Astrocyte (in vitro differentiated cells and primary cell): Measurements from ENCODE around the gene CLEC1A. TPM values are rescaled to one million over a fixed set of nuclear protein-coding genes. Genes with fewer than 3 reads are reported as not detected.

ENCODE experiments used
- DNase-seq: peaks from one replicate; pipeline ENCODE4 v3.0.0-alpha.2; 2010; ENCODE audit warnings: low read depth
- FAIRE-seq: peaks from 2 replicates; lab custom pipeline; 2011; peaks lifted over from hg19 to GRCh38; lab: Jason Lieb, UNC
- H2AFZ ChIP-seq: 2 replicates; pipeline ENCODE4 v1.6.0; 2012; ENCODE audit warnings: low read depth, low read length, inconsistent platforms
- H3K27ac ChIP-seq: 2 replicates; pipeline ENCODE4 v1.5.1; 2011; ENCODE audit warnings: low read depth, low read length, inconsistent platforms
- H3K27me3 ChIP-seq: 2 replicates; pipeline ENCODE4 v1.6.0; 2011; ENCODE audit warnings: low read length, inconsistent platforms; ENCODE audit not compliant: insufficient read depth
- H3K36me3 ChIP-seq: 2 replicates; pipeline ENCODE4 v1.5.1; 2011; ENCODE audit warnings: low read length, inconsistent platforms; ENCODE audit not compliant: insufficient read depth
- H3K4me1 ChIP-seq: 2 replicates; pipeline ENCODE4 v1.5.1; 2011; ENCODE audit warnings: low read length, inconsistent platforms; ENCODE audit not compliant: insufficient read depth
- H3K4me2 ChIP-seq: 2 replicates; pipeline ENCODE4 v1.6.0; 2012; ENCODE audit warnings: low read length, inconsistent platforms
- H3K4me3 ChIP-seq: 2 replicates; pipeline ENCODE4 v1.5.1; 2011; ENCODE audit warnings: low read depth, mild to moderate bottlenecking, low read length, inconsistent platforms; ENCODE audit not compliant: insufficient read depth
- H3K79me2 ChIP-seq: 2 replicates; pipeline ENCODE4 v1.6.0; 2012; ENCODE audit warnings: mild to moderate bottlenecking, low read length, inconsistent platforms; ENCODE audit not compliant: insufficient read depth
- H3K9ac ChIP-seq: 2 replicates; pipeline ENCODE4 v1.6.0; 2012; ENCODE audit warnings: mild to moderate bottlenecking, low read length, inconsistent platforms
- H3K9me3 ChIP-seq: 2 replicates; pipeline ENCODE4 v1.5.1; 2012; ENCODE audit warnings: low read depth, mild to moderate bottlenecking, low read length, inconsistent platforms; ENCODE audit not compliant: insufficient read depth
- H4K20me1 ChIP-seq: 2 replicates; pipeline ENCODE4 v1.6.0; 2012; ENCODE audit warnings: low read length, inconsistent platforms; ENCODE audit not compliant: insufficient read depth
- H3K27ac Mint-ChIP-seq: one replicate; pipeline ENCODE4 v1.8.0; 2021; ENCODE audit warnings: mild to moderate bottlenecking, mixed read lengths; ENCODE audit not compliant: unreplicated experiment
- H3K27me3 Mint-ChIP-seq: one replicate; pipeline ENCODE4 v1.8.0; 2021; ENCODE audit warnings: low read depth, mixed read lengths; ENCODE audit not compliant: unreplicated experiment
- H3K36me3 Mint-ChIP-seq: one replicate; pipeline ENCODE4 v1.8.0; 2021; ENCODE audit warnings: low read depth, mixed read lengths; ENCODE audit not compliant: unreplicated experiment
- H3K4me1 Mint-ChIP-seq: one replicate; pipeline ENCODE4 v1.8.0; 2021; ENCODE audit warnings: low read depth, mixed read lengths; ENCODE audit not compliant: unreplicated experiment
- H3K4me3 Mint-ChIP-seq: one replicate; pipeline ENCODE4 v1.8.0; 2021; ENCODE audit warnings: mild to moderate bottlenecking, moderate library complexity, mixed read lengths; ENCODE audit not compliant: unreplicated experiment
- H3K9me3 Mint-ChIP-seq: one replicate; pipeline ENCODE4 v1.8.0; 2021; ENCODE audit warnings: mild to moderate bottlenecking, mixed read lengths; ENCODE audit not compliant: unreplicated experiment
- EZH2 ChIP-seq: IDR thresholded peaks from 2 replicates; pipeline ENCODE4 v1.6.1; 2012; ENCODE audit warnings: mild to moderate bottlenecking, low read length, inconsistent platforms; ENCODE audit not compliant: insufficient read depth
- total RNA-seq: library from RNA; stranded (reverse); gene quantifications from 2 replicates; pipeline ENCODE4 v1.2.1, GENCODE V29; 2021
- TF ChIP-seq, protein P1 (sequence below): IDR thresholded peaks from 2 replicates; pipeline ENCODE4 v1.5.1; 2011; ENCODE audit warnings: low read depth, mild to moderate bottlenecking, inconsistent platforms, low read length, moderate library complexity; ENCODE audit not compliant: insufficient read depth

Gene CLEC1A
- total RNA-seq, 1 donor from 2014 or later: not detected

DNA sequence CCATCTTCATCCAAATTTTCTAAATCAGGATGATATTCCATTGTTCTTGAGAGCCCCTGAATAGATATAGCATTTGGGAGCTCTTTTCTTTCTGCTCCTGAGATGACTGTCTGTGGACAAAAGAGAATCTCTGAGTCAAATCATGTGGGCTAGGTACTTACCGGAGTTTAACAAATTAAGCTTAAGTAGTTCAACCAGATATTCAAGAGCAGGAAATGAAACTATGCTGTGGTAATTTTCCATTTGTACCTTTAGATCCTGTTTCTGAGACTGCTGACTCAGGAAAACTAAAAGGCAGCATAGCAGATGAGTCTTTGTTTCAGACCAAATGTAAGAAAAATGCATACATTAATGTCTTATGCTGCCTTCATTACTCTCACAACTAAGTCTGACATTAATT is 31.3 kb upstream of the CLEC1A start, which contains the start of gene CLEC7A:
TSS of gene CLEC7A (minus strand) at position 158 of the 400 bp plus-strand sequence. CDS start at position 41, 117 bp downstream.
- H3K4me1 Mint-ChIP-seq: peaks cover 8% of the 10 kb centered on the region
- Histone ChIP-seq H3K9me3 (no peaks in the 10 kb centered on the region), H3K4me3 (no peak within 1 kb of the TSS), H4K20me1 (no peaks in the 10 kb centered on the region), H3K4me1 (no peaks in the 10 kb centered on the region), H2AFZ (no peak within 1 kb of the TSS), H3K36me3 (no peaks in the 10 kb centered on the region), H3K27ac (no peak within 1 kb of the TSS), H3K4me2 (no peak within 1 kb of the TSS), H3K79me2 (no peaks in the 10 kb centered on the region), H3K9ac (no peak within 1 kb of the TSS), H3K27me3 (no peaks in the 10 kb centered on the region)
- FAIRE-seq (no peak), DNase-seq (no peak)
- no peaks in the 10 kb centered on the region for H3K9me3 Mint-ChIP-seq
- H3K4me3 Mint-ChIP-seq: no peak within 1 kb of the TSS
- H3K36me3 Mint-ChIP-seq: no peaks in the 10 kb centered on the region
- H3K27me3 Mint-ChIP-seq: peaks cover 2% of the 10 kb centered on the region
- H3K27ac Mint-ChIP-seq: no peak within 1 kb of the TSS
- TF ChIP-seq, protein P1, sequence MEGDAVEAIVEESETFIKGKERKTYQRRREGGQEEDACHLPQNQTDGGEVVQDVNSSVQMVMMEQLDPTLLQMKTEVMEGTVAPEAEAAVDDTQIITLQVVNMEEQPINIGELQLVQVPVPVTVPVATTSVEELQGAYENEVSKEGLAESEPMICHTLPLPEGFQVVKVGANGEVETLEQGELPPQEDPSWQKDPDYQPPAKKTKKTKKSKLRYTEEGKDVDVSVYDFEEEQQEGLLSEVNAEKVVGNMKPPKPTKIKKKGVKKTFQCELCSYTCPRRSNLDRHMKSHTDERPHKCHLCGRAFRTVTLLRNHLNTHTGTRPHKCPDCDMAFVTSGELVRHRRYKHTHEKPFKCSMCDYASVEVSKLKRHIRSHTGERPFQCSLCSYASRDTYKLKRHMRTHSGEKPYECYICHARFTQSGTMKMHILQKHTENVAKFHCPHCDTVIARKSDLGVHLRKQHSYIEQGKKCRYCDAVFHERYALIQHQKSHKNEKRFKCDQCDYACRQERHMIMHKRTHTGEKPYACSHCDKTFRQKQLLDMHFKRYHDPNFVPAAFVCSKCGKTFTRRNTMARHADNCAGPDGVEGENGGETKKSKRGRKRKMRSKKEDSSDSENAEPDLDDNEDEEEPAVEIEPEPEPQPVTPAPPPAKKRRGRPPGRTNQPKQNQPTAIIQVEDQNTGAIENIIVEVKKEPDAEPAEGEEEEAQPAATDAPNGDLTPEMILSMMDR: no peak
- no peak for TF ChIP-seq EZH2

DNA sequence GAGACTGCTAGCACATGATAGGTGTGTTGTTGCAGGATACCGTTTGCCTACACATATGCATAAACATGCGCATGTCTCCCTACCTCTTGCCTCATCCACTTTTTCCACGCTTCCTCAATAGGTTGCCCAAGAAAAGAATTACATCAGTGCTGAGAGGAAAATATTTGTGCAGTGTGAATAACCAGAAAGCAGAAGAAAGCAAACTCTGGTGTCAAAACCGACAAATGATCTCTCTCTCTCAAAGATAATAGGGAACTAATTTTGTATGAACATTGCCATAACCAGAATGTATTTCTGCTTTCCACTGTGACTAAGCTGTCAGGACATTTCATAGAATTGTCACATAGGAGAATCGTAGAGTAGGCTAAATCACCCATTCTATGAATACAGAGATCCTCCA is 29.9 kb upstream of the CLEC1A start:
- Mint-ChIP-seq H3K27ac (no peak overlapping the region), H3K4me1 (peaks cover 8% of the 10 kb centered on the region), H3K36me3 (no peaks in the 10 kb centered on the region), H3K27me3 (peaks cover 2% of the 10 kb centered on the region), H3K9me3 (no peaks in the 10 kb centered on the region), H3K4me3 (peak overlapping the region; percentile 10)
- no peaks in the 10 kb centered on the region for H3K9me3 ChIP-seq
- H3K79me2 ChIP-seq: no peaks in the 10 kb centered on the region
- H4K20me1 ChIP-seq: no peaks in the 10 kb centered on the region
- FAIRE-seq (no peak), DNase-seq (no peak)
- no peaks in the 10 kb centered on the region for H3K36me3 ChIP-seq
- no peak overlapping the region for H3K4me2 ChIP-seq
- TF ChIP-seq, protein P1: no peak
- no peak for TF ChIP-seq EZH2
- H3K4me3 ChIP-seq: no peak overlapping the region
- H3K27me3 ChIP-seq: no peaks in the 10 kb centered on the region
- H3K9ac ChIP-seq: no peak overlapping the region
- no peak overlapping the region for H2AFZ ChIP-seq
- H3K4me1 ChIP-seq: no peaks in the 10 kb centered on the region
- no peak overlapping the region for H3K27ac ChIP-seq

DNA sequence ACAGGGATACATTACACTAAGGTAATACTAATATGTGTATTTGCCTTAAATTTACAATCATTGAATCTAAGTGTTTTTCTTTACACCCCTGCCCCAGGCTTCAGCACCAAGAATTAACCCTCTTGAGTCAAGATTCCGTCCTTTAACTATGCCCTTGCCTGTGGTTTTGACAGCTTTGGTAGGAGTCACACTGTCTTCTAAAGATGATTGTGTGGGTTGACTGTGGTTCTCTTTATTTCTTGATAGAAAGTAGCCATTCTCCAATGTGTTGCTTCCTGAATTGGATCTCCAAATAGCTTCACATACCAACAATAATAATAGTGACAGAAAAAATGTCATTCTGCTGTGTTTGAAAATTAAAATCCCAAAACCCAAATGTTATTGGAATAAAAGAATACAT is 27.6 kb upstream of the CLEC1A start:
- Histone ChIP-seq H3K36me3 (no peaks in the 10 kb centered on the region), H3K9ac (no peak overlapping the region)

More for the DNA sequence above, 27.6 kb upstream of the CLEC1A start:
- Histone ChIP-seq H4K20me1 (no peaks in the 10 kb centered on the region), H3K4me1 (no peaks in the 10 kb centered on the region), H3K4me3 (no peak overlapping the region), H3K27ac (no peak overlapping the region), H3K4me2 (no peak overlapping the region), H3K27me3 (no peaks in the 10 kb centered on the region), H3K79me2 (no peaks in the 10 kb centered on the region), H3K9me3 (no peaks in the 10 kb centered on the region), H2AFZ (no peak overlapping the region)
- Mint-ChIP-seq H3K36me3 (no peaks in the 10 kb centered on the region), H3K4me3 (no peak overlapping the region), H3K27ac (no peak overlapping the region), H3K4me1 (peaks cover 6% of the 10 kb centered on the region), H3K9me3 (no peaks in the 10 kb centered on the region), H3K27me3 (no peaks in the 10 kb centered on the region)
- no peak for TF ChIP-seq EZH2
- TF ChIP-seq, protein P1: no peak
- DNase-seq (no peak), FAIRE-seq (no peak)
